ENCODE results near the gene SASH1. TPM values are rescaled to one million over a fixed set of nuclear protein-coding genes. Genes with fewer than 3 reads are reported as not detected.

SASH1 gene
- total RNA-seq, 1 experiment from 2014 or later = 6.6 TPM

DNA sequence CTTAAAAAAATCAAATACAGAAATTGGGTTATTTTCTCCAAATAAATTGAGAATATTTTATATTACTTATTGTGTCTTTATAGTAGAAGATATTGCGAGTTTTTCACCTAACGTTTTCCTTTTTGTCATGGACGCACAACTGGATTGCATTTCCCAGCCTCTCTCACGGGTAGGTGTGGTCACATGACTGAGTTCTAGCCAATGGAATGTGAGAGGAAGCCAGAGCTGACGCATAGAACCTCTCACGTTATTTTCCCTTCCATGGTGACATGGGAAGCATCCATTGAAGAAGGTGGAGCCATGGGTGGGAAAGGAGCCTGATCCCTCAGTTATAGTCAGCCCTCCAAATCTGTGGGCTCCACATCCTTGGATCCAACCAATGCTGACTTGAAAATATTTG lies 248.2 kb downstream of the SASH1 start:
- no TSS peak for BruUV-seq (replicated peaks)
- no peak for ATAC-seq
- CTCF ChIA-PET = no interaction called here
- H3K27me3 ChIP-seq (ENCODE audit: control insufficient read depth, insufficient read depth, low read length) = no peaks in the 10 kb centered on the region
- POLR2A ChIA-PET = no interaction called here
- intact Hi-C loops (cut with micrococcal nuclease; ENCODE audit: unreplicated experiment) = no loop called here
- DNase-seq (ENCODE audit: low read depth, low spot score) = no peak
- no peaks in the 10 kb centered on the region for H3K4me1 ChIP-seq (ENCODE audit: control insufficient read depth, insufficient read depth, low read length)
- no peak overlapping the region for H3K27ac ChIP-seq (ENCODE audit: low read length)
- TF ChIP-seq, protein P1, sequence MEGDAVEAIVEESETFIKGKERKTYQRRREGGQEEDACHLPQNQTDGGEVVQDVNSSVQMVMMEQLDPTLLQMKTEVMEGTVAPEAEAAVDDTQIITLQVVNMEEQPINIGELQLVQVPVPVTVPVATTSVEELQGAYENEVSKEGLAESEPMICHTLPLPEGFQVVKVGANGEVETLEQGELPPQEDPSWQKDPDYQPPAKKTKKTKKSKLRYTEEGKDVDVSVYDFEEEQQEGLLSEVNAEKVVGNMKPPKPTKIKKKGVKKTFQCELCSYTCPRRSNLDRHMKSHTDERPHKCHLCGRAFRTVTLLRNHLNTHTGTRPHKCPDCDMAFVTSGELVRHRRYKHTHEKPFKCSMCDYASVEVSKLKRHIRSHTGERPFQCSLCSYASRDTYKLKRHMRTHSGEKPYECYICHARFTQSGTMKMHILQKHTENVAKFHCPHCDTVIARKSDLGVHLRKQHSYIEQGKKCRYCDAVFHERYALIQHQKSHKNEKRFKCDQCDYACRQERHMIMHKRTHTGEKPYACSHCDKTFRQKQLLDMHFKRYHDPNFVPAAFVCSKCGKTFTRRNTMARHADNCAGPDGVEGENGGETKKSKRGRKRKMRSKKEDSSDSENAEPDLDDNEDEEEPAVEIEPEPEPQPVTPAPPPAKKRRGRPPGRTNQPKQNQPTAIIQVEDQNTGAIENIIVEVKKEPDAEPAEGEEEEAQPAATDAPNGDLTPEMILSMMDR (IDR thresholded peaks at IDR 0.05) = no peak
- TF ChIP-seq SIN3A (IDR thresholded peaks at IDR 0.05; ENCODE audit: borderline replicate concordance, insufficient read depth, low read depth, low read length) = no peak
- TF ChIP-seq, protein P2, sequence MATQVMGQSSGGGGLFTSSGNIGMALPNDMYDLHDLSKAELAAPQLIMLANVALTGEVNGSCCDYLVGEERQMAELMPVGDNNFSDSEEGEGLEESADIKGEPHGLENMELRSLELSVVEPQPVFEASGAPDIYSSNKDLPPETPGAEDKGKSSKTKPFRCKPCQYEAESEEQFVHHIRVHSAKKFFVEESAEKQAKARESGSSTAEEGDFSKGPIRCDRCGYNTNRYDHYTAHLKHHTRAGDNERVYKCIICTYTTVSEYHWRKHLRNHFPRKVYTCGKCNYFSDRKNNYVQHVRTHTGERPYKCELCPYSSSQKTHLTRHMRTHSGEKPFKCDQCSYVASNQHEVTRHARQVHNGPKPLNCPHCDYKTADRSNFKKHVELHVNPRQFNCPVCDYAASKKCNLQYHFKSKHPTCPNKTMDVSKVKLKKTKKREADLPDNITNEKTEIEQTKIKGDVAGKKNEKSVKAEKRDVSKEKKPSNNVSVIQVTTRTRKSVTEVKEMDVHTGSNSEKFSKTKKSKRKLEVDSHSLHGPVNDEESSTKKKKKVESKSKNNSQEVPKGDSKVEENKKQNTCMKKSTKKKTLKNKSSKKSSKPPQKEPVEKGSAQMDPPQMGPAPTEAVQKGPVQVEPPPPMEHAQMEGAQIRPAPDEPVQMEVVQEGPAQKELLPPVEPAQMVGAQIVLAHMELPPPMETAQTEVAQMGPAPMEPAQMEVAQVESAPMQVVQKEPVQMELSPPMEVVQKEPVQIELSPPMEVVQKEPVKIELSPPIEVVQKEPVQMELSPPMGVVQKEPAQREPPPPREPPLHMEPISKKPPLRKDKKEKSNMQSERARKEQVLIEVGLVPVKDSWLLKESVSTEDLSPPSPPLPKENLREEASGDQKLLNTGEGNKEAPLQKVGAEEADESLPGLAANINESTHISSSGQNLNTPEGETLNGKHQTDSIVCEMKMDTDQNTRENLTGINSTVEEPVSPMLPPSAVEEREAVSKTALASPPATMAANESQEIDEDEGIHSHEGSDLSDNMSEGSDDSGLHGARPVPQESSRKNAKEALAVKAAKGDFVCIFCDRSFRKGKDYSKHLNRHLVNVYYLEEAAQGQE (IDR thresholded peaks at IDR 0.05; ENCODE audit: insufficient read depth in 1 of 2, low read depth in 2 of 2, low read length in 1 of 2) = no peak
- no peak for TF ChIP-seq POLR2AphosphoS5 (IDR thresholded peaks at IDR 0.05; ENCODE audit: low read depth, low read length)
- TF ChIP-seq TCF7L2 (IDR thresholded peaks at IDR 0.05; ENCODE audit: low read depth, low read length) = no peak
- no peaks in the 10 kb centered on the region for H3K36me3 ChIP-seq (ENCODE audit: control insufficient read depth, insufficient read depth, low read length)
- H3K9me3 ChIP-seq (ENCODE audit: control insufficient read depth, insufficient read depth, low read depth, low read length) = no peaks in the 10 kb centered on the region
- H3K4me3 ChIP-seq (ENCODE audit: low read depth in 2 of 2, low read length in 2 of 2) = no peak overlapping the region
- in situ Hi-C loops (cut with HindIII; ENCODE audit: low pct_unique_long_range_greater_than_20kb, low sequenced_read_pairs) = no loop called here

DNA sequence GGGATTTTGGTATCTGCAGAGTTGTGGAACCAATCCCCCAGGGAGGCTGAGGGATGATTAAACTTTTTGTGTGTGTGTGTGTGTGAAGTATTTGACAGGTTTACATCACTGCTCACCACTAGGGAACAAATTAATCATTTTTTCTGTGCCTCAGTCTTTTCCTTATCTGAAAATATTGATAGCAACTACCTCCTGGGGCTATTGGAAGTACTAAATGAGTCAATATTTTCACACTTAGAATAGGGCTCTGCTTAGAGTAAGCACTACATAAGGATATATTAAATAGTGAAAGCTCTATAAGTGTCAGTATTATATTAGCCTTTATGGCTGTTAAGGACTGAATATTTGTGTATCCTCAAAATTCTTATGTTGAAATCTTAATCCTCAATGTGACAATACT lies 249.0 kb downstream of the SASH1 start:
- no peaks in the 10 kb centered on the region for H3K27me3 ChIP-seq (ENCODE audit: control insufficient read depth, insufficient read depth, low read length)
- intact Hi-C loops (cut with micrococcal nuclease; ENCODE audit: unreplicated experiment) = no loop called here
- ATAC-seq (no peak), DNase-seq (ENCODE audit: low read depth, low spot score) (no peak)
- H3K9me3 ChIP-seq (ENCODE audit: control insufficient read depth, insufficient read depth, low read depth, low read length) = no peaks in the 10 kb centered on the region
- H3K27ac ChIP-seq (ENCODE audit: low read length) = no peak overlapping the region
- H3K36me3 ChIP-seq (ENCODE audit: control insufficient read depth, insufficient read depth, low read length) = no peaks in the 10 kb centered on the region
- in situ Hi-C loops (cut with HindIII; ENCODE audit: low pct_unique_long_range_greater_than_20kb, low sequenced_read_pairs) = no loop called here
- CTCF ChIA-PET = no interaction called here
- no peak overlapping the region for H3K4me3 ChIP-seq (ENCODE audit: low read depth in 2 of 2, low read length in 2 of 2)
- no peak for TF ChIP-seq TCF7L2 (IDR thresholded peaks at IDR 0.05; ENCODE audit: low read depth, low read length)
- TF ChIP-seq, protein P2 (IDR thresholded peaks at IDR 0.05; ENCODE audit: insufficient read depth in 1 of 2, low read depth in 2 of 2, low read length in 1 of 2) = no peak
- TF ChIP-seq SIN3A (IDR thresholded peaks at IDR 0.05; ENCODE audit: borderline replicate concordance, insufficient read depth, low read depth, low read length) = no peak
- TF ChIP-seq, protein P1 (IDR thresholded peaks at IDR 0.05) = no peak
- TF ChIP-seq POLR2AphosphoS5 (IDR thresholded peaks at IDR 0.05; ENCODE audit: low read depth, low read length) = no peak
- H3K4me1 ChIP-seq (ENCODE audit: control insufficient read depth, insufficient read depth, low read length) = no peaks in the 10 kb centered on the region
- BruUV-seq (replicated peaks) = no TSS peak
- POLR2A ChIA-PET = no interaction called here
